AG10803 (cell line): ENCODE results near the gene MFAP5.
"Not testable (repeated sequence)": the region's sequence is repeated elsewhere in the genome, so short reads cannot be mapped to it uniquely, and the experiment has no call there.

Source experiments
- DNase-seq: peaks from one replicate; pipeline ENCODE4 v3.0.0; 2010; ENCODE audit warnings: low read depth
- H3K4me3 ChIP-seq: 2 replicates; pipeline ENCODE4 v1.5.1; 2011; ENCODE audit warnings: mild to moderate bottlenecking, low read length, control low read depth
- TF ChIP-seq, protein P1 (sequence below): conservative IDR thresholded peaks from 2 replicates; pipeline ENCODE4 v1.5.1; 2011; ENCODE audit warnings: mild to moderate bottlenecking, low read length, control low read depth, inconsistent platforms

Gene MFAP5

DNA sequence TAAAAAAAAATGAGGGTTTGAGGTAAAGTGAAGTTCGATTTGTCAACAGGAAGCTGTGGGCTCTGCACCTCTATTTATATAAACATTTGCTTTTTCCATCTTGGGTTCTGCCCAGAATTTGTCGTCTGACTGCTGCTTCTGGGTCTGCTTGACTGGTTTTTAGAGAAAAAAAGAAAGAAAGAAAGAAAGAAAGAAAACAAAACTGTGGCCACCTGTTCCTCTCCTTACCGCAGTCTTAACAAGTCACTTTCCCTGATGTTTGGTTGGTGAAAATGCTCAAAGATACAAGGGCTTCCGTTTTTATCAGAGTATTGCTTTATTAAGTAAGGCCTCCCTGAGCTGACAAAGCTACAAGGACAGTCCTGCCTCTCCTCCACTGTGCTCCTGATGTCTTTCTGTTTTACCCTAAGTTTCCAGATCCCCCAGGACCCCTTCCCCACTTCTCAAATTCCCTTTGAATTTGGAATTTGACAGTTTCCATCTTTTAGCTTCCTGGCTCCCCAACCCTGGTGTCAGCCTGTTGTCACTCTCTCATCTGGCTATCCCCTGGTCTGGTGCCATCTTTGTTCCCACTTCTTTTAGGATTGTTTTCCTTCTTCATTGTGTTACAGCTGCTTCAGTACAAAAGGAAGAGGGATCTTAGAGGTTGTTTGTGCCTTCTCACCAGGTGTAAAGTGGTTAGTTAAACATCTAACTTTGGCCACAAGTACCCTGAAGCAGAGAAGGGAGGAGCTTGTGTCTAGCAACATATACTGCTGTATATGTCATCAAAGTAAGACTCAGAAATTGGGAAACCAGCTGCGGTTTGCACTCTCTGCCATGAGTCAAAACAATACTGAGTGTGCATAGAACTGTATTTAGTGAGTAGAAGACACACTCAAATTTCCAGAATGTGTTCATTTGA is 18.0 kb downstream of the MFAP5 start:
- DNase-seq = no peak
- TF ChIP-seq, protein P1, sequence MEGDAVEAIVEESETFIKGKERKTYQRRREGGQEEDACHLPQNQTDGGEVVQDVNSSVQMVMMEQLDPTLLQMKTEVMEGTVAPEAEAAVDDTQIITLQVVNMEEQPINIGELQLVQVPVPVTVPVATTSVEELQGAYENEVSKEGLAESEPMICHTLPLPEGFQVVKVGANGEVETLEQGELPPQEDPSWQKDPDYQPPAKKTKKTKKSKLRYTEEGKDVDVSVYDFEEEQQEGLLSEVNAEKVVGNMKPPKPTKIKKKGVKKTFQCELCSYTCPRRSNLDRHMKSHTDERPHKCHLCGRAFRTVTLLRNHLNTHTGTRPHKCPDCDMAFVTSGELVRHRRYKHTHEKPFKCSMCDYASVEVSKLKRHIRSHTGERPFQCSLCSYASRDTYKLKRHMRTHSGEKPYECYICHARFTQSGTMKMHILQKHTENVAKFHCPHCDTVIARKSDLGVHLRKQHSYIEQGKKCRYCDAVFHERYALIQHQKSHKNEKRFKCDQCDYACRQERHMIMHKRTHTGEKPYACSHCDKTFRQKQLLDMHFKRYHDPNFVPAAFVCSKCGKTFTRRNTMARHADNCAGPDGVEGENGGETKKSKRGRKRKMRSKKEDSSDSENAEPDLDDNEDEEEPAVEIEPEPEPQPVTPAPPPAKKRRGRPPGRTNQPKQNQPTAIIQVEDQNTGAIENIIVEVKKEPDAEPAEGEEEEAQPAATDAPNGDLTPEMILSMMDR = no peak
- H3K4me3 ChIP-seq = no peak overlapping the region

DNA sequence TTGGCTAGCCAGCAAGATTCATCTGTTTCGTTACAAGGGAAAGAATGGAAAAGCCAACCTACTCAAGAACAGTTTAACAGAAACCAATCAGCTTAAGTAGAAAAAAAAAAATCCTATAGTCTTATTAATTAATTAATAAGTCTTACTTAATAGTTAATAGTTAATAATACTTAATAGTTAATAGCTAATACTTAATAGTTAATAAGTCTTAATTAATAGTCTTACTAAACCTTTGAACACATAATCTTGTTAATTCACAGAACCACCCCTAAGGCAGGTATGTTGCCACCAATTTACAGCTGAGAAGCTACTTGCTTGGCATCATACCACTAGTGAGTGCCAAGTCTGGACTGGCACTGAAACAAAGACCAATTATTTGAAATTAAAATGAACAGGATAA is 19.9 kb downstream of the MFAP5 start:
- no peak overlapping the region for H3K4me3 ChIP-seq
- no peak for DNase-seq
- TF ChIP-seq, protein P1 = no peak

DNA sequence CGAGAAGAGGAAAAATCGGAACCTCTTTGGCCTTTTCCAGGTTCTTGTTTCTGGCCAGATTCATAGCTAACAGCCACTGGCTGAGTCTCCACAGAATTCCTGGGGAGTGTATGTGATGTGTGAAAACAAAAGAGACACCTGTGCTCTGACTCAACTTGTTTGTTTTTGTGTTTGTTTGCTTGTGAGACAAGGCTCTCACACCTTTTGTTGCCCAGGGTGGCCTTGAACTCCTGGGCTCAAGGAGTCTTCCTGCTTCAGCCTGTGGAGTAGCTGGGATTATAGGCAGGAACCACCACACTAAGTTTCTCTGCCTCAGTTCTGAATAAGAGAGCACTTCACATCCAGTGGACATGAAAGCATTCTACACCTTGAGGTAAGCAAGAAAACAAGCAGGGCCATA is 22.7 kb downstream of the MFAP5 start:
- no peak overlapping the region for H3K4me3 ChIP-seq
- DNase-seq = no peak
- TF ChIP-seq, protein P1 = no peak

DNA sequence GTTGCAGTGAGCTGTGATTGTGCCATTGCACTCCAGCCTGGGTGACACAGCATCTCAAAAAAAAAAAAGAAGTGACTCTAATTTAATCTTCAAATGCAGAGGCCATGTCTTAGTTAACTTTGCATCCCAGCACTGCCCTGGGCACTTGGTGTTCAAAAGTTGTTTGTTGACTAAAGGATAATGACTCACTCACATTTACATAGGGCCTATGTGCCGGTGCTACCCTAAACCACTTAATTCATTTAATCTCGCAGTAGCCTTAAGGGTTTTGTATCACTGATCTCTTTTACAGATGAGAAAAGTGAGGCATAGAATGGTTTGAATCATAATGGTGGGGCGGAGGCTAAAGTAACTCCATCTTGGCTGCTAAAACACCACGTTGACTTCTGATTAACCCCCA is 23.7 kb downstream of the MFAP5 start:
- DNase-seq = no peak
- TF ChIP-seq, protein P1 = no peak
- H3K4me3 ChIP-seq = no peak overlapping the region

DNA sequence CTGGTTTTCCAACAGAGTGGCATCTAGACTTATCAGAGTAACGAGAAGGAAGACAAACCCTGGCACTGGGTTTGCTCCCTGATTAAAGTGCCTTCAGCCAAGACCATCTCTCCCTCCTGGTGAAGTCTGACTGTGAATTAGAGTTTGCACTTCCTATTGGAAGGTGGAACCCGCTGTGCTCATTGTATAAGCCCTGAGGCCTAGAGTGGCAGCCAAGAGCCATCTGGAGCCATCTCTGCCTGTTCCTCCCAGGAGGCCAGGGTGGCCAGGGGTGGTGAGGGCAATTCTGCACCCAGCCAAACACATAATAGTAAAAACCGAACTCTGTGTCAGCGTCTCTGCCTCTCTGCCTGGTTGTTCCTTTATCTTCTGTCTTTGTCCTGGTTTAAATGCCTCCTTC is 25.0 kb downstream of the MFAP5 start:
- H3K4me3 ChIP-seq = no peak overlapping the region
- TF ChIP-seq, protein P1 = no peak

DNA sequence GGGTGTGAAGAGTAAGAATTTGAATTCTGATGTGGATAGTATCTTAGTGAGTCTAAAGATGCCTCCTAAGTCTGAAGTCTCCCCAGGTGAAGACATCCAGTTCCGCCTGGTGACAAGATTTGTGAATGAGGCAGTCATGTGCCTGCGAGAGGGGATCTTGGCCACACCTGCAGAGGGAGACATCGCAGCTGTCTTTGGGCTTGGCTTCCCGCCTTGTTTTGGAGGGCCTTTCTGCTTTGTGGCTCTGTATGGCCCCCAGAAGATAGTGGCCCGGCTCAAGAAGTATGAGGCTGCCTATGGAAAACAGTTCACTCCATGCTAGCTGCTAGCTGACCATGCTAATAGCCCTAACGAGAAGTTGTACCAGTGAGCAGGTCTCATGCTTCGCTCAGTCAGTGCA is 25.4 kb downstream of the MFAP5 start:
- TF ChIP-seq, protein P1 = no peak
- no peak overlapping the region for H3K4me3 ChIP-seq
- no peak for DNase-seq

More for the DNA sequence above, 25.0 kb downstream of the MFAP5 start:
- no peak for DNase-seq

DNA sequence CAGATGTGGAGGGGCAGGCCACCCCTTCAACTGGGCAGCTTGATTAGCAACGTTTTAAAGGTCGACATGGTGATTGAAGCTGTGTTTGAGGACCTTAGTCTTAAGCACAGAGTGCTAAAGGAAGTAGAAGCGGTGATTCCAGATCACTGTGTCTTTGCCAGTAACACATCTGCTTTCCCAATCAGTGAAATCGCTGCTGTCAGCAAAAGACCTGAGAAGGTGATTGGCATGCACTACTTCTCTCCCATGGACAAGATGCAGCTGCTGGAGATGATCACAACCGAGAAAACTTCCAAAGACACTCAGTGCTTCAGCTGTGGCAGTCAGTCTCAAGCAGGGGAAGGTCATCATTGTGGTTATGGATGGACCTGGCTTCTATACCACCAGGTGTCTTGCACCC is 26.0 kb downstream of the MFAP5 start:
- TF ChIP-seq, protein P1 = no peak
- no peak overlapping the region for H3K4me3 ChIP-seq
- DNase-seq = no peak

- not testable (repeated sequence) for DNase-seq, H3K4me3 ChIP-seq
Observed at GRCh38 chr12:8636007-8636346, 26.6 kb downstream of the MFAP5 start.

DNA sequence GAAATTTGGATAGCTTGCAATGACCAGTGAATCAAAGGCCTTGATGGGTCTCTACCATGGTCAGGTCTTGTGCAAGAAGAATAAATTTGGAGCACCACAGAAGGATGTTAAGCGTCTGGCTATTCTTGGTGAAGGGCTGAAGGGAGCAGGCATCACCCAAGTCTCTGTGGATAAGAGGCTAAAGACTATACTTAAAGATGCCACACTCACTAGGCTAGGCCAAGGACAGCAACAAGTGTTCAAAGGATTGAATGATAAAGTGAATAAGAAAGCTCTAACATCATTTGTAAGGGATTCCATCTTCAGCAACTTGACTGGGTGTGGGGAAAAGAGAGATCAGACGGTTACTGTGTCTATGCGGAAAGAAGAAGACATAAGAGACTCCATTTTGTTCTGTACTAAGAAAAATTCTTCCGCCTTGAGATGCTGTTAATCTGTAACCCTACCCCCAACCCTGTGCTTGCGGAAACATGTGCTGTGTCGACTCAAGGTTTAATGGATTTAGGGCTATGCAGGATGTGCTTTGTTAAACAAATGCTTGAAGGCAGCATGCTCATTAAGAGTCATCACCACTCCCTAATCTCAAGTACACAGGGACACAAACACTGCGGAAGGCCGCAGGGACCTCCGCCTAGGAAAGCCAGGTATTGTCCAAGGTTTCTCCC is 27.2 kb downstream of the MFAP5 start:
- H3K4me3 ChIP-seq, DNase-seq: not testable (repeated sequence)
